HG03175 (cell line): ENCODE data around the gene RPSA.
"Not testable (repeated sequence)": the region's sequence is repeated elsewhere in the genome, so short reads cannot be mapped to it uniquely, and the experiment has no call there.

Source experiments
- ATAC-seq: cut with Tn5 transposase; IDR thresholded peaks from one replicate; pipeline ENCODE4 v1.9.1; 2021; ENCODE audit warnings: mild to moderate bottlenecking, moderate library complexity; ENCODE audit not compliant: unreplicated experiment

RPSA gene

DNA sequence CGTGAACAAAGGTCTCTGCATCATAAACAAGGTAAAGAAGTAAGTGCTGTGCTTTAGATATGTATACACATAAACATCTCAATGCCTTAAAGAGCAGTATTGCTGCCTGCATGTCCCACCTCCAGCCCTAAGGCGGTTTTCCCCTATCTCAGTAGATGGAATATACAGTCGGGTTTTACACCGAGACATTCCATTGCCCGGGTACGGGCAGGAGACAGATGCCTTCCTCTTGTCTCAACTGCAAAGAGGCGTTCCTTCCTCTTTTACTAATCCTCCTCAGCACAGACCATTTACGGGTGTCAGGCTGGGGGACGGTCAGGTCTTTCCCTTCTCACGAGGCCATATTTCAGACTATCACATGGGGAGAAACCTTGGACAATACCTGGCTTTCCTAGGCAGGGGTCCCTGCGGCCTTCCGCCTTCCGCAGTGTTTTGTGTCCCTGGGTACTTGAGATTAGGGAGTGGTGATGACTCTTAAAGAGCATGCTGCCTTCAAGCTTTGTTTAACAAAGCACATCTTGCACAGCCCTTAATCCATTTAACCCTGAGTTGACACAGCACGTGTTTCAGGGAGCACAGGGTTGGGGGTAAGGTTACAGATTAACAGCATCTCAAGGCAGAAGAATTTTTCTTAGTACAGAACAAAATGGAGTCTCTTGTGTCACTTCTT is 12.2 kb downstream of the RPSA start:
- not testable (repeated sequence) for ATAC-seq

DNA sequence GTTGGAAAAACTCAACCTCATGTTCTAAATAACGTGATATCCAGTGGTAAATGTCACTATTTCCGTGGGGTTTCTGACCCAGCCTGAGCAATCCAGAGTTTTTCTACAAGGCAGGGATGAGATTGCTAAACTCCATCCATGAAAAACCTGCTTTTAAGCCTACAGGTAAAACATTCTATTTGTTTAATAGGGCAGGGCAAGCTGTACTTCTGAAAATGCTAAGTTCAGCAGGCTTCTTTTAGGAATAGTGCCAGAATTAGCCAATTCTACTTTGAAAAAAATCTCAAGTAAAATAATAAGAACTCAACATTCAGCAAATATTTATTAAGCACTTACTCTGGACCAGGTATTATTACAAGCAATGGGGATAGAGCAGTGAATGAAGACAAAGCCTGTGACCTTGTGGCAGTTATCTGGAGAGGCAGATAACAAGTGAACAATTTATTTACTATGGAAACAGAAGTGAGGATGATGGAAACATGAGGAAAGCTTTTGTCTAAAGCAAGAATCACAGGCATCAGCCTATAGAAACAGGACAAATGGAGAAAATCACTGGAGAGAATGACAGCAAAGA is 13.3 kb downstream of the RPSA start:
- ATAC-seq, result no peak

DNA sequence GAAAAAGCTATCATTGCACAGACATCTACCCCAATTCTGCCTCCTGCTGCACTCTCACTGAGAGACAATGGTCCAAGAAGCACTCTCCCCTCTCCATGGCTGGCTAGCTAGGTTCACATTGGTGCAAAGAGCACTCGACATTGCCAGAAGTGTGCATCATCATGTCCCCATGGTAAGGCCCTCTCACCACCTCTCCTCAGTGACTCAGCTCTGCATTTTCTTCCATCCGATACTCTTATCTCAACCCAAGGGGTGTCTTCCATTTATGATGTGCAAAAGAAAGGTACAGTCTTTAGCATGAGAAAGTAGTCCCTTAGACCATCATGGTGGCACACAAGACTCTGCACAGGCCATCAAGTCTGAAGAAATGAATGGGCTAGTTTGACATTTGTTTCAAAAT is 14.0 kb downstream of the RPSA start:
- no peak for ATAC-seq

DNA sequence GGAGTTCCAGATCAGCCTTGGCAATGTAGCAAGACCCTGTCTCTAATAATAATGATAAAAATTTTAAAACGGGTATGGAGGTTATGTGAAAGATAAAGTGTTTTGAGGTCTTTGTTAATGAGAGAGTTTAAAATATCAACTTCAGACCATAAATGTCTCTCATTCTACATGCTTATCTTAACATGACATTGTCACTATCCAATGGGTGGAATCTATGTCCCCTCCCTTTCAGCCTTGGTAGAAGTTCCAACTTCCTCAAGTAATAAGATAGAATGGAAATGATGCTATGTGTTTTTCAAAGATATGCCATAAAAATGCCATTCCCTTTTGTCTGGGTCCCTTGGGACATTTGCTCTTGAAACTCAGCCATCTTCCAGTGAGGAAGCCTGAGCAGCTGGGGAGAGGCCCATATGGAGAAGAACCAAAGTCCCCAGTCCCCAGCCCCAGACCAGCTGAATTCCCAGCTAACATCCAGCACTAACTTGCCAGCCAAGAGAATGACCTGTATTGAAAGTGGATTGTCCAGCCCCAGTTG is 17.0 kb downstream of the RPSA start:
- no peak for ATAC-seq

DNA sequence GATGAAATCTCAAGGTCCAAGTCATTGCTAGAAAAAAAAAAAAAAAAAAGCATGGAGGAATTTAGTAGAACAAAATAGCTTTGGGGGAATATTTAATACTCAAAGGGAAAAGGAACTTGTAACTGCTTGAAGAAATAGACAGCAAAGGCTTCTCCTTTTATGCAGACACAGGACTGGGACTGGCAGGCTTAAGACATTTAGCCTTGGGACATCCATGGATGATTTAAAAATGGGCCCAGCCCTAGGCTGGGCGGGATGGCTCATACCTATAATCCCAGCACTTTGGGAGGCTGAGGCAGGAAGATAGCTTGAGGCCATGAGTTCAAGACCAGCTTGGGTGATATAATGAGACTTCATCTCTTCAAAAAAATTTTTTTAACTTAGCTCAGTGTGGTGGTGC is 19.8 kb downstream of the RPSA start:
- ATAC-seq, result no peak

DNA sequence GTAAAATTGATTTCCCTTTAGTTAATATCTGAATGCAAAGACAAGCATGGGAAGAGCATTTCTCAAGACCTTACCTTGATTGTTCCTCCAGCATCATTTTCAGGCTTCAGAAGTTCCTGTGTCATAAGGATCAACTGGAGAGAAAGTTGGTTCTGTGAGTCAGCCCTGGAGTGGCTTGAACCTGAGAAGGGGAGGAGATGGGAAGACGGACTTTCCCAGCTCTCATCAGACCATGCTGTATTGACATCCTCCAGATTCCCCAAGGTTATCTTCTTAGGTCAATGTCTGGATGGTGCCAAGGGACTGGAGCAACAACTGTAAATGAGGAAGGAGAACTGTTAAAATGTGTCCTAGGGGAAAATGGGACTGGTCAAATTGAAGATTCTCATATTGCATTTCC is 21.0 kb downstream of the RPSA start:
- no peak for ATAC-seq

DNA sequence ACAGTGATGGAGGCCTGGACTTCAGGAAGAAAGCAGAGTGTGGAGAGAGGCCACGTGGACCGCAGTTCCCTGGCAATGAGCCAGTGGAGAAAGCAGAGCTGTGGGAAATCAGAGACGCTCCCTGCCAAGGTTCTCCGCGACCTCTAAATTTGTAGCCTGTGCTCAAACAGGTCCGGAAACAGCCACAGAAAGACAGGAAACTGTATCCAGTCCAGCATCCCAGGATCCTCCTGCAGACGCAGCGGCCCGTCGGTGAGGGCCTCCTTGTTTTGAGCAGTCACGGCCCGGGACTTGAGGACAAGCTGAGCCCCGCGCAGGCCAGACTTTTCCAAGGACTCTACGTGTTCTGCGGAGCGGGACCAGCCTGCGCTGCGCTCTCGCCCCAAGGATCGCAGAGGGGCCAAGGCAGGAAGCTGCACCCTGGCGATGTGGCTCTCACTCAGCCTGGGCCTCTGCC is 22.3 kb downstream of the RPSA start:
- ATAC-seq, result no peak

DNA sequence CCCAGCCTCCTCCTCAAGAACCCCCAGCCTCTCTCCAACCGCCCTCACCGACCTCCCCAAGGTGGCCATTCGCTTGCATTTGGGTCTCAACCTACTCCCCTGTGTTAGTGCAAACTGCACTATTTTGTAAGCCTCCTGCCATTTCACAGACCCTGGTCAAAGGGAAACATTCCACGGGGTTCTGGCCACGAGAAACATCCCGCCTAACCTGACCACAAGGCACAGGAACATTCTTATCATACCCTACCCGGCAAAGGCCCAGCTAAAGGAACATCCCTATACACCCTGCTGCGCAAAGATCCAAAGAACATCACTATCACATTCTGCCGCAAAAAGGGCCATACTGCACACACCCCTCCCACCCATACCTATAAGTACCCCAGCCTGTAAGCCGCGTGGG is 22.9 kb downstream of the RPSA start:
- ATAC-seq, result no peak

DNA sequence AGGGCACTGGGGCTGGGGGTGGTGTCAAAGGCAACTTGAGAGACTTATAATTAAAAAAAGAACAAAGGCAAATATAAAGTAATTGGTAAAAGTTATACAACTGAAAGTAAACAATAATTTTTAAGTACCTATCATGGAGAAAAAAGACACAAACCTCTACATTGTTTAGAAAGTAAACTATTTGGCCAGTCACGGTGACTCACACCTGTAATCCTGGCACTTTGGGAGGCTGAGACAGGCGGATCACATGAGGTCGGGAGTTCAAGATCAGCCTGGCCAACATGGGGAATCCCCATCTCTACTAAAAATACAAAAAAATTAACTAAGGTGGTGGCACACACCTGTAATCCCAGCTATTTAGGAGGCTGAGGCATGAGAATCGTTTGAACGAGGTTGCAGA is 25.8 kb downstream of the RPSA start:
- ATAC-seq, result no peak

DNA sequence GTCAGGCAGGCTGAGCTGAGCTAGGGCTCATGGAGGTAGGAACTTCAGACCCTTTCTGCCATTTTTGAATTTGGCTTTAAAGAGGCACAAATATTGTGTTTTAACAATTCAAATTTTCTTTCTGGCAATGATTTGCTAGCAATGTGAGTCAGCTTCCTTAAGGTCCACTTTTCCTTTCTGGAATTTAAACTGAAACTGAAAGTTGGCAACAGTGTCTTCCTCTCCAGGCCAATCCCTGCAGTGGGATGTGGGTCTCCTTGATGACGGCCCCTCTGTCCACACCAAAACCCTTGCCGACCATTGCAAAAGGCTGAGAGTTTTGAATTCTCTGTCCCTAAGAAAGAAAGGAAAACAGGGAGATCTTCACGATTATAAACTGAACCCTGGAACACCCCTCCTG is 27.1 kb downstream of the RPSA start:
- no peak for ATAC-seq

DNA sequence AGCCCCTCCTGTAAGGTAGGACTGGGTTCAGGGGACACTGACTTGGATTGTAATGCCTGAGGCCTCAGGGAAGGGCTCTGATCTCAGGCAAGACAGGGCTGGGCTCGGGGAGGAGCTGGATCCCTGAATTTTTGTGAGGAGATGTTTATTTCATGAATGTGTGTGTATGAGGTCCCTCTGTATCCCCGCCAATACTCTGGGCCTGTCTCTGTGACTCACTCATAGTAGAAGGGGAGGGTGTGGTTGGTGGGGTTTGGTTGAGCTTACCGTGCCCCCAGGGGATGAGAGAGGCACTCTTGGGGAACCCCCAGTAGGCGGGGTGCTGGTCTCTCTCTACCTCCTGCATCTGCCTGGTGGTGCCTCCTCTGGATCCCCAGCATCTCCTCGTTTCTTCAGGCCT is 28.1 kb downstream of the RPSA start:
- peak; percentile 79 for ATAC-seq

DNA sequence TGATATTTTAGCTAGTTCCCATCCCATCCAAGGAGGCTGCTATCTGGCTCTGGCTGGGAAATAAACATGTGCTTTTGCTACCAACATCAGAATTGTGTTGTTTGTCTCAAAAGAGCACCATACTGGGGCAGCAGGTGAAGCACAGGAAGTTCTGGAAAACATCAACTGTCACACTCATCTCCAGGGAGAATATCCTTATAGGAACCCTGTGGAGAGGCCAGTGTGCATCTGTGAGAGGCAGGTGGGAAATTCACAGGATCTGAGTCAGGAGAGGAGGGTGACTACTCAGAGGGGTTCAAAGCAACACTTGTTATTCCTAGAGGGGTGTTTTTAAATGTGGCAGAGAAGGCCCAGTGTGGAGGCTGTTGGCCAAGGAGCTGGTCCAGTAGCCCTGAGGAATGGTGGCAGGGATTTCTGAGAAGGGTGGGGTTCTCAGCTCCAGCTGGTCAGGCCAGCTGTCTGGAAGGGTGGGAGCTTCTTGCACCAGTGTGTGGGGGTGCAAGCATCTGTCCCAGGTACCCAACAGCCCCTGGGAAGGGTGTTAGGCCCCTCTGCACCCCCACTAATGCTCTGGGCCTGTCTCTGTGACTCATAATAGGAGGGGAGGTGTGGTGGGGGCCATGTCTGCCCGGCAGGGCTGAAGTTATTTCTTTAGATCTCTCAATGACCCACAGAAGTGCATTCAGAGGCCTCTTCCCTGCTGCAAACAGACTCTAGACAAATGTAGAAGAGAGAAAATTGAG is 28.7 kb downstream of the RPSA start:
- ATAC-seq, result no peak

DNA sequence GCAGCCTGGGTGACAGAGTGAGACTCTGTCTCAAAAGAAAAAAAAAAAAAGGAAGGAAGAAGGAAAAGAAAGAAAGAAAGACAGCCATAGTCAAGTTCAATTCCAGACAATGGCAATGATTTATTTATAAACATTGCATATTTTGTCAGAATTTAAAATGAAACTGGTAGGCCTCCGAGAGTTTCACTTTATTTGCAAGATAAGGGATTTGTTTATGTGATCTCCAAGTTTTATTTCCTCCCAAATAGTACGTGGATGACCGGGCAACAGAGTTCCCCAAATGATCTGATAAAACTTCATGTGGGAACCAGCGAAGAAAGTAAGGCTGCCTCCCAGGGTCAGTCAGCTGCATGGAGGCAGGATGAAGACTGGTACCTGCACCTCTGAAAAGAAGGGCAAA is 32.4 kb downstream of the RPSA start:
- no peak for ATAC-seq

DNA sequence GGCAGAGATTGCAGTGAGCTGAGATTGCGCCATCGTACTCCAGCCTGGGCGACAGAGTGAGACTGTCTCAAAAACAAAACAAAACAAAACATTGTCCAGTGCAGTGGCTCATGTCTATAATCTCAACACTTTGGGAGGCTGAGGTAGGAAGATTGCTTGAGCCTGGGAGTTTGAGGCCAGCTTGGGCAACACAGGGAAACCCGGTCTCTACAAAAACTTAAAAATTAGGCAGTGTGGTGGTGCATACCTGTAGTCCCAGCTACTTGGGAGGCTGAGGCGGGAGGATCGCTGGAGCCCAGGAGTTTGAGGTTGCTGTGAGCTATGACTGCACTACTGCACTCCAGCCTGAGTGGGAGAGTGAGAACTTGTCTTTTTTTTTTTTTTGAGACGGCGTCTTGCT is 33.8 kb downstream of the RPSA start:
- ATAC-seq, result no peak

DNA sequence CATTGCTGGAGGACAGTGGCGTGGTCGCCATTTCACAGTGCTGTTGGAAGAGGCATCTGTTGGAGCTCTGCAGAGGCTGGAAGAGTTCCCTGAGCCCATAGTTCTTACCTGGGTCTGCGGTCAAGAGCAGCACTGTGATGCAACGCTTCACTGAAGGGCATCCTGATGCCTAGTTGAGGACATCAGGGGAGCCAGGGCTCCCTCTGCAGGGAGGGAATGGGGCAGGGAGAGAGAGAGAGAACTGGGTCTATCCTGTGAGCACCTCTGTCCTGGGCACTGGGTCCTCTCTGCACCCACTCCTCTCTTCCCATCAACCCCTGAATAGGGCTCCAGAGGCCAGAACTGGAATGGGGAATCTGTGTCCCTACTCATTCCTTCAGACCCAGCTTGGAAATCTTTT is 37.0 kb downstream of the RPSA start:
- no peak for ATAC-seq

DNA sequence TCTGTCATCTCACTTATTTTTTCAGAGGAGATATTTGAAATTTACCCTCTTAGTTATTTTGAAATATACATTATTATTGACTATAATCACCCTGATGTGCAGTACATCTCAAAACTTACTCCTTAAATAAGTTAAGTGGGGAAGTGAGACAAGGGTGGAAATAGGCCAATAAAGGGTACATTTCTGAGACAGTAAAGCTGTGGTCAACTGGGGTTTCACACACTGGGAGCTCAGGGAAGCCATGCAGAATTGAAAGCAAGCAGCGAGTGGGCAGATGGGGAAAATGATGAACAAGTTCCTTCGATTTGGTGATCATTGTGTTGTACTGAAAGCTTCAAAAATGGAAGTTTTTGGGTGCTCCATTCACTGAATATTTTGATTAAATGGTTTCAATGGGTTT is 39.4 kb downstream of the RPSA start:
- ATAC-seq, result no peak

DNA sequence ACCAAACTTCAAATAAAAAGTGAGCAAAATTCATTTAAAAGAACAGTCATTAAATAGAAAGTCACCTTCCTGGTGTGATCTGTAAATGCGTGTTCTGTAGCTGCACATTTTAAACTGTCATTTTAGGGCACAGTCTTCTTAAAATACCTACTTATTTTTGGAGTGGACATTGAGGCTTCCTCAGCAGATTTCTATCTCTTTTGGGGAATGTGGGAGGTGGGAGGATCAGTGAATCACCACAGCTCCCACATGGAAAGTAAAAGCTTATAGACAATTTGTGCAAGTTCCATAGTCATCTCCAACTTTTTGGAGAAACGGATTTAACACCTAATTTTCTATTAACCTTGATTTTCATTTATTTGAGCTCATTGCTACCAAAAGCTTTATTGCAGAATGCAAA is 39.9 kb downstream of the RPSA start:
- no peak for ATAC-seq

DNA sequence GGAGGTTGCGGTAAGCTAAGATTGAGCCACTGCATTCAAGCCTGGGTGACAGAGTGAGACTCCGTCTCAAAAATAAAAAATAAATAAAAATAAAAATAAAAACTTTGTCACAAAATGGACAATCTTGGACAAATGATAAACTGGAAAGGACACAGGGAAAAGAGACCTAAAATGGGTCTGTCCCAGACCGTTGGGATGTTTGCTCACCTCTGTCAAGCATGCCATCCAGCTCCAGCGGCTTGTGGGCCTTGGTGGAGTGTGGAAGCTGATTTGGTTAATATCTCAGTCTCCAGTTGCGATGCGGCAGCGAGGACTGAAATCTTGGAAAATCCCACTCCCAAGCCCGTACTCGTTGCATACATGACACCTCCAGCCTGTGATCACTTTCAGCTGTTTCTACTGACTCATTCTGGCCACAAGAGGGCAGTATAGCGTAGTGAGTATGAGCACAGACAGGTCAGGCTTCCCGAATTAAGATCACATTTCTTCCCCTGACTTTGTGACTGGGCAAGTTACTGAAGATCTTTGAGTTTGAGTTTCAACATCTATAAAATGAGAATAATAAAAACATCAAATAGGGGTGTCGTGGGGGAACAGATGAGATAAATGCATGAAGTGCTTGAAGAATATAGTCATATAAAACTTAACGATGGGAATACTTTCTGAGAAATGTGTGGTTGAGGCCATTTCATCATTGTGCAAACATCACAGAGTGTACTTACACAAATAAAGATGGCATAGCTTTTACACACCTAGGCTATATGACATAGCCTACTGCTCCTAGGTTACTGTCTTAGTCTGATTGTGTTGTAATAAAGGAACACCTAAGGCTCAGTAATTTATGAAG is 41.3 kb downstream of the RPSA start:
- ATAC-seq, result peak; percentile 81

DNA sequence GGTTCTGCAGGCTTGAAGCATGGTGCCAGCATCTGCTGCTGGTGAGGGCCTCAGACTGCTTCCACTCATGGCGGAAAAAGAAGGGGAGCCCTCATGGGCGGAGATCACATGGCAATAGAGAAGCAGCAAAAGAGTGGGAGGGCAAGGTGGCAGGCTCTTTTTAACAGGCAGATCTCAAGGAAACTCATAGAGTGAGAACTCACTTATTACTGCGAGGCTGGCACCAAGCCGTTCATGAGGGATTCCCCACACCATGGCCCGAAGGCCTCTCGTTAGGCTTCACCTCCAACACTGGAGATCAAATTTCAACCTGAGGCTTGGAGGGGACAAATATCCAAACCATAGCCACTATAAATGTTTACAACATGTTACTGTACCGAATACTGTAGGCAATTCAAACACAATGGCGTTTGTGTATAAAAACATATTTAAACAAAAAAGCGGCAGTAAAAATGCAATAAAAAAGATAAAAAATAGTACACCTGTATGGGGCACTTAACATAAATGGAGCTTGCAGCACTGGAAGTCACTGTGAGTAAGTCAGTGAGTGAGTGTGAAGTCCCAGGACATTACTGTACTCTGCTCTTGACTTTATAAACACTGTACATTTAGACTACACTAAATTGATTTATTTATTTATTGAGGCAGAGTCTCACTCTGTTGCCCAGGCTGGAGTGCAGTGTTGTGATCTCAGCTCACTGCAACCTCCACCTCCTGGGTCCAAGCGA is 42.1 kb downstream of the RPSA start:
- no peak for ATAC-seq

DNA sequence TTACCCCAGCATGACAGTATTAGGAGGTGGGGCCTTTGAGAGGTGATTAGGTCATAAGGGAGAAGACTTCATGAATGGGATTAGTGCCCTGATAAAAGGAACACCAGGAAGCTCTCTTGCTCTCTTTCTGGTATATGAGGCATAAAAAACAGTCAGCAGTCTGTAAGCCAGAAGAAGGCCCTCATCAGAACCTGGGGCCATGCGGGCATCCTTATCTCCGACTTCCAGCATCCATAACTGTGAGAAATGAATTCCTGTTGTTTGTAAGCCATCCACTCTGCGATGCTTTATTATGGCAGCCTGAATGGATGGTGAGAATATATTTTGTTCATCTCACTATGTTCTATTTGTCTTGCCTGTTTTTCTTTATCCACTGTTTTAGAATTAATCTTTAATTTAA is 43.3 kb downstream of the RPSA start:
- no peak for ATAC-seq

DNA sequence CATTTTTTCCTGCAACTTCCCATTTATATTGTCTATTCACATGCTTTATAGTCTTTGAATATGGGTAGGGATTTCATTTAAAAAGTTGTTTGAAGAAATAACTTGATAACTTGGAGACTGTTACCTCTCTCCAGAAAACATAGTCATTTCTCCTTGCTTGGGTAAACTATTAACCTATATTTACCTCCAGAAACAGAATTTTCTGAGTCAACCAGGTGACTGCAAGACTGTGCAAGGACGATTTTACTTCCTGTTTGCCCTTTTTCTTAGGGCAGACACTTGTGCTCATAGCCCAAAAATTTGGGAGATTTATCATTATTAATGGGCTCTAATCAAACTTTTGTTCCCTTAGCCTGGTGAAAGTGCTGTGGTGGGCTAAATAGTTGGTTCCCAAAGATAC is 46.6 kb downstream of the RPSA start:
- ATAC-seq, result peak; percentile 85
